NCI-H2107 (cell line): Measurements from ENCODE around the gene LMAN2.
"Not testable (repeated sequence)": the region's sequence is repeated elsewhere in the genome, so short reads cannot be mapped to it uniquely, and the experiment has no call there.

Experiments
- DNase-seq: peaks from one replicate; lab custom pipeline; 2025; lab: John Stamatoyannopoulos, UW

The LMAN2 gene

GRCh38 chr5:177306674-177307543 is 44.6 kb downstream of the LMAN2 start:
- DNase-seq, result no peak

GRCh38 chr5:177306103-177306640 is 45.3 kb downstream of the LMAN2 start:
- not testable (repeated sequence) for DNase-seq

DNA sequence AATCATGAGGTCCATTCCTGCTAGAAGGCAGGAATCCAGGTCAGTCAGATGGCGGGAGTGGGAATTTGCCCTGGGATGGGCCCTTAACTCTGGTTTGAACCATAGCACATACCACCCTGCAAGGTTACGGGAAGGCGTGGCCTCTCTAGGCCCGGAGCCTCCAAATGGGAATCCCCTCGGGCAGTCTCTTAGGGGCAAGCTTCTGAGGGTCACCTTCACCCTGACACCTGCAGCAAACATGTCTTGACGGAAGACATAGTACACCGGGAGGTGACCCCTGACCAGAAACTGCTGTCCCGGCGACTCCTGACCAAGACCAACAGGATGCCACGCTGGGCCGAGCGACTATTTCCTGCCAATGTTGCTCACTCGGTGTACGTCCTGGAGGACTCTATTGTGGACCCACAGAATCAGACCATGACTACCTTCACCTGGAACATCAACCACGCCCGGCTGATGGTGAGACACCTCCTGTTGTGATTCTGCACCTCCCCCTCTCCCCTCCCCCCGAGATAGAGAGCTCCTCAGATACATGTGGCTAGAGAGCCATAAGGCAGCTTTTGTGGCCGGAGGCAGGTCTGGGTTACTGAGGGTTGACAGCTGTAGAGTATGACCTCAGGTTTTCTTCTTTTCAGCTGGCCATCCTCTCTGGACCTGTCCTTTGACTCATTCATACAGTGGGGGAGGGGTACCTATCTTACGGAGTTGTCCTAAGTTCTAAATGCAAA is 46.9 kb downstream of the LMAN2 start:
- DNase-seq, result no peak

GRCh38 chr5:177303925-177304391 is 47.5 kb downstream of the LMAN2 start:
- DNase-seq, result no peak

DNA sequence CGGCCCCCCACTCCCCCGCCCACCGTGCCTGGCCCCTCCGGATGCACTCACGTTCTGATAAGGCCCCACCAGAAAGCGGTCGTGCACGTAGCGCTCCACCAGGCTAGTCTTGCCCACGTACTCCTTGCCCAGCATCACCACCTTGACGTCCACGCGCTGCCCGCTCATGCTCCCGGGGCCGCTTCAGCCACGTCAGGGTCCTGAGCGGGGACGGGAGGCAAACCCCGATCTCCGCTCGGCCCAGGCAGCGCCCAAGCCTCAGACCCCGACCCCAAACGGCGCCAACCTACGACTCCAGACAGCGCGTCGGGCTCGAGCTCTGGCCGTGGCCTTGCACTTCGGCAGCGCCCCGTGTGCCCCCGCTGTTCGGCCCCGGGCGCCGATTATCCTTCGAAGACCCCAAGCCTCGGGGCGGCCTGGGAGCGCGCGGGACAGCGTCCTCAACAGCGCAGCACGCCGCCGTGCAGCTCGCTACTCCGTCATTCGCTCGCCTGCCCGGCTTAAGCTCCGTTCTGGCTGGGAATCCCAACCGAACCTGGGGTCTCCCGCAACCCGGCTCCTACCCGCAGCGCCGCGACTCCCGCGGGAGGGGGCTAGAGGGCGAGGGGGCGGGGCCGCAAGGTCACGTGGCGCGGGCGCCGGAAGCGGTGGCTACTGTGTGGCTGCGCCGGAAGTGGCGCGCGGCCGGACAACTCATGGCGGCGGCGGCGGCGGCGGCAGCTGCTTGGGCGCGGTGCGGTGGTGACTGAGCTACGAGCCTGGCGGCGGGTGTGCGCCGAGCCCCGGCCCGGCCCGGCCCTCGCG is 48.1 kb downstream of the LMAN2 start, which contains the start of the genes PRELID1 and RAB24:
TSS of gene PRELID1 (plus strand) at position 679 of the 804 bp plus-strand sequence. CDS start 187 bp downstream, outside the sequence.
TSS of gene RAB24 (minus strand) at position 599 of the 804 bp plus-strand sequence. CDS start at position 168, 431 bp downstream.
- DNase-seq, result peak; percentile 35

DNA sequence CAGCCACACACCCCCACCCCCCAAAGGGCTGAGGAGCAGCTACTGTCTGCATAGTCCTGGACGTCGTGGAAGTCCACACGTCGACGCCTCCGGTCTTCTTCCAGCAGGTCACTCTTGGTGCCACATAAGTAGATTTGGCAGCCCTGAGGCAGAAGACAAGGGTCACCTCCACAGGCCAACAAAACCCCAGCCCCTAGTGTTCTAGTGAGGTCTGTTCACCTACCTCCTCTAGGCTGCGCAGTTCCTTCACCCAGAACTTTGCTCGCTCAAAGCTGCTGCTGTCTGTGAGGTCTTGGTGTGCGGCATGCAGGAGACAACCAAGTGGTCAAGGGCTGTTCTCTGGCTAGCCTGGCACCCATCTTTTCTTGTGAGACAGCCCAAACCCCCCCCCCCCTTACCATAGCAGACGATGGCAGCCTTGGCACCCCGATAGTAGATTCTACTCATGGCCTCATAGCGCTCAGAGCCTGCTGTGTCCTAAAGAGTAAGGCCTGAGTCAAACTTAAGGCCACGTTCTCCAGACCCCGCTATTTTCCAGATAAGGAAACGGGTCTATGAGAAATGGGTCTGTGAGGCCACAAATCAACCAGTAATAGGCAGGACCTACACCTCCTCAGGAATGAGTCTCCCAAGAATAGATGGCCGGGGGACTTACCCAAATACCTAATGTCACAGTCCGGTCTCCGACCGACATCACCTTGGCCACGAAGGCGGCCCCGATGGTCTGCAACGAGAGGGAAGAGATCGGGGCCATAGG is 48.9 kb downstream of the LMAN2 start:
- no peak for DNase-seq

DNA sequence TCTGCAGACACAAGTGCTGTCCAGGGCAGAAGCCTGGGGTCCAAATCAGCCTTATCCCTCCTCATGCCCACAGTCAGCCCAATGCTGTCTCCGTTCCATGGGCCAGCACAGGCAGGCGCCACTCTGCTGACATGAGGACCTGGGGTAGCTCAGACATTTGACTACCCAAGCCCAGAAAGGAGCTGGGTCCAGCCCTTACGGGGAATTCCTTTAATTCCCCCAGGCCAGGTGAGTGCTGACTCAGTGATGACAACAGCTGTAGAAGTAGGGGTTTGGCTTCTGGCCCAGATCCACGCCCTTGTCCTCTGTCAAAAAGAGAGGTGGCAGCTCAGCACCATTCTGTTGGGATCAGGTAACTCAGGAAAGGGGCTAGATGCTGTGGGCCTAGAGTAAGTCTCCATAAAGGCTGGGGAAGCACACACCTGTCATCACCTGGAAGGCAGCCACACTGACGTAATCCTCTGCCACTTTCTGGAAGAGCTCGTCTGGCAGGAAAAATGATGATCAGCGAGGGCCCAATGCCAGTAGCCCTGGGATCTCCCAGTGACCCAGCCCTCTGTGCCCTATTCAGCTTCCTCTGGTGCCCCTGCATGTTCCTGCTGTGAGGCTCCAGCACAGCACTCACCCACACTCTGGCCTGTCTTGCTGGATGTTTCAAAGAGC is 49.8 kb downstream of the LMAN2 start:
- peak; percentile 56 for DNase-seq

DNA sequence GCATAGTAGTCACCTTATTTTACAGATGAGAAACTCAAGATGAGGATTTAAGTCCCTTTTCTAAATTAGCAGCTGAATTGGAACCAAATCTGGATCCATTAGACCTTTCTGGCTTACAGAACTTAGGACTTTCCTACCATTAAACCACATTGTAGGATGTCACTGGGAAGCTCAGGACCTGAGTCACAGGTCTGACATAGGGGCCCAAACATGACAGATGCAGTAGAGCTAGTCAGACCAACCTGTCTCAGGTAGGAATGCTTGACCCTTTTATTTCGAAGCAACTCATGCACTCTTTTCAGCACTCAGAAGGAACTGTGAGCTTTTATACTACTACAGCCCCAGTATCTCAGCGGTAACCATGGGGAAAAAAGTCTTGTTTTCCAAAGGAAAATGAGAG is 50.5 kb downstream of the LMAN2 start:
- DNase-seq, result no peak

DNA sequence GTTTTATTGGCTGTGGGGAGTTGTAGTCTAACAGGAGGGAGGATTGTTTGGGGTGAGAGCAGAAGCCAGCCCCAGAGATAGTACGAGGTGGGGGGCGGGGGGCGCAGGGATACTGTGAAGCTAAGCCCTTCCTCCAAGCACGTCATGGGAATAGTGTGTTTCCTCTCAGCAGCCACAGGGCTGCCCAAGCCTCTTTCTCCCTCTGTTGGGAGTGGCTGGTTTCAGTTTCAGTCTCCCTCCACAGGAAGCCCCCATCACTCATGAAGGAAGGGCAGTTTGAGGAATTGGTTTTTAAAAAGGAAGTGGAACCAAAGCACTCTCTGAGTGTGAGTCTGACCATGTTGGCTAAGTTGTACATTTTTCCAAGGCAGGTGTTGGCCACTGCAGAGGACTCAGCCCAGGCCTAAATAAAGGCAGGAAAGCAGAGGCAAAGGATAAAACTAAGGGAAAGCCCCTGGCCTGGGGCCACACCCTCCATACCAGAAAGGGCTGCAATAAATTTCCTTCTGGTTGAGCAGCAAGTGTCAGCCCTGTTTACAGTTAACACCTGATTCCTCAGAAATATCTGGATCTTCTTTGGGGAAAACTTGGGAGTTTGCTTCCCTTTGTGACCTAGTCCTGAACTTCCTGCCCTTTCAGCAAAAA is 51.1 kb downstream of the LMAN2 start:
- DNase-seq, result no peak

GRCh38 chr5:177299697-177300096 is 51.8 kb downstream of the LMAN2 start:
- DNase-seq, result no peak

DNA sequence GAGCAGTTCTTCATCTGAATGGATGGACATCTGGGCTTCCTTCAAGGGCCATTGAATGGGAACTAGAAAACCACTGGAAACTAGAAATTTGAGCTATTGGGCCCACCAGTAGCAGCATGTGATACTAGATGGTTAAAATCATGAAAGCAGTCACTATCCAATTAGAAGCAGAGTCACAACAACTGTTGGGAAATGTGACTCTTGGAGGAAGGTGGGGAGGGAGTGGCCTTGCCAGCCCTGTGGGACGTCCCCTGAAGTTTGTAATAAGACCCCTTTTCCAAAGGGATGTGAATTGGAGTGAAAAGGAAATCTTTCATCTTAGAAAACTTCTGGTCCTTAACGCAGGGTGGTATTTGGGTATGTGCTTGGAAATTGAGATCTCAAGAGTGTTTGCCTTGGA is 53.5 kb downstream of the LMAN2 start:
- no peak for DNase-seq

DNA sequence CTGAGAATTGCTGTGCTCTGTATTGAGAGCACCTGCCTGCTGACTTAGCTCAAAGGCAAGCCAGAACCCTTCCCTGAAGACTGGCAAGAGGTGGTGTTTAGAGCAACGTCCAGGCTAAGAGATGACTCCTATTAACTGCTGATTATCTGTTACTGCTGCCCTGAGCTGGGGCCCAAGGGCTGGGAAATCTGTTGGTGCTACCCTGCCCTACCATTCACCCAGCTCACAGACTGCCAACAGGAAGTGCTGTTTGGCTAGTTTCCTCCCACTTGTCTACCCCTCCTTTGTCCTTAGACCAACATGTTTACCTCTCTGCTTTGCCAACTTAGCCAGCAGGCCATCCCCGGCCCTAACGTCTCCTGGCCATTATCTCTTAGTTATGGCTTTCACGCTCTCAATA is 54.9 kb downstream of the LMAN2 start:
- no peak for DNase-seq

- no peak for DNase-seq
Measured at GRCh38 chr5:177295924-177296323, 55.5 kb downstream of the LMAN2 start.

DNA sequence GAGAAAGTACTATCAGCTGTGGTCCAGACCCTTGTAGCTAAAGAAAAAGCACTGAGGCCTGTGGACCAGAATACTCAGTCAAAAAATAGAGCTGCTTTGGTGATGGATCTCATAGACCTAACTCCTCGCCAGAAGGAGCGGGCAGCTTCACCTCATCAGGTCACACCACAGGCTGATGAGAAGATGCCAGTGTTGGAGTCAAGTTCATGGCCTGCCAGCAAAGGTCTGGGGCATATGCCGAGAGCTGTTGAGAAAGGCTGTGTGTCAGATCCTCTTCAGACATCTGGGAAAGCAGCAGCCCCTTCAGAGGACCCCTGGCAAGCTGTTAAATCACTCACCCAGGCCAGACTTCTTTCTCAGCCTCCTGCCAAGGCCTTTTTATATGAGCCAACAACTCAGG is 56.8 kb downstream of the LMAN2 start:
- no peak for DNase-seq

DNA sequence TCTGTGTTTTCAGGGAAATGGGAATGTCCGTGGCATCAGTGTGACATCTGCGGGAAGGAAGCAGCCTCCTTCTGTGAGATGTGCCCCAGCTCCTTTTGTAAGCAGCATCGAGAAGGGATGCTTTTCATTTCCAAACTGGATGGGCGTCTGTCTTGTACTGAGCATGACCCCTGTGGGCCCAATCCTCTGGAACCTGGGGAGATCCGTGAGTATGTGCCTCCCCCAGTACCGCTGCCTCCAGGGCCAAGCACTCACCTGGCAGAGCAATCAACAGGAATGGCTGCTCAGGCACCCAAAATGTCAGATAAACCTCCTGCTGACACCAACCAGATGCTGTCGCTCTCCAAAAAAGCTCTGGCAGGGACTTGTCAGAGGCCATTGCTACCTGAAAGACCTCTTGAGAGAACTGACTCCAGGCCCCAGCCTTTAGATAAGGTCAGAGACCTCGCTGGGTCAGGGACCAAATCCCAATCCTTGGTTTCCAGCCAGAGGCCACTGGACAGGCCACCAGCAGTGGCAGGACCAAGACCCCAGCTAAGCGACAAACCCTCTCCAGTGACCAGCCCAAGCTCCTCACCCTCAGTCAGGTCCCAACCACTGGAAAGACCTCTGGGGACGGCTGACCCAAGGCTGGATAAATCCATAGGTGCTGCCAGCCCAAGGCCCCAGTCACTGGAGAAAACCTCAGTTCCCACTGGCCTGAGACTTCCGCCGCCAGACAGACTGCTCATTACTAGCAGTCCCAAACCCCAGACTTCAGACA is 57.5 kb downstream of the LMAN2 start:
- no peak for DNase-seq

DNA sequence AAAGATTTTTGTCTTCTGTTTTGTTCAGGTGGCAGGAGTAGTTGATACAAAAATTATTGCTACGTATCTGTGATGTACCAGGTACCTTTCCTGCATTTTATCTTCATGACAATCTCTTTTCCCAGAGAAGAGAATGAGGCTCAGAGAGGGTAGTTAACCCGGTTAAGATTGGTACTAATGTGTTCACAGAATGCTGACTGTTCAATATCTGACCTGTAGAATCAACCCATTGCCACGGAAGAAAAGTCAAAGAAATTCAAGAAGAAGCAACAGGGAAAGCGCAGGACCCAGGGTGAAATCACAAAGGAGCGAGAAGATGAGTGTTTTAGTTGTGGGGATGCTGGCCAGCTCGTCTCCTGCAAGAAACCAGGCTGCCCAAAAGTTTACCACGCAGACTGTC is 59.7 kb downstream of the LMAN2 start:
- DNase-seq, result no peak

DNA sequence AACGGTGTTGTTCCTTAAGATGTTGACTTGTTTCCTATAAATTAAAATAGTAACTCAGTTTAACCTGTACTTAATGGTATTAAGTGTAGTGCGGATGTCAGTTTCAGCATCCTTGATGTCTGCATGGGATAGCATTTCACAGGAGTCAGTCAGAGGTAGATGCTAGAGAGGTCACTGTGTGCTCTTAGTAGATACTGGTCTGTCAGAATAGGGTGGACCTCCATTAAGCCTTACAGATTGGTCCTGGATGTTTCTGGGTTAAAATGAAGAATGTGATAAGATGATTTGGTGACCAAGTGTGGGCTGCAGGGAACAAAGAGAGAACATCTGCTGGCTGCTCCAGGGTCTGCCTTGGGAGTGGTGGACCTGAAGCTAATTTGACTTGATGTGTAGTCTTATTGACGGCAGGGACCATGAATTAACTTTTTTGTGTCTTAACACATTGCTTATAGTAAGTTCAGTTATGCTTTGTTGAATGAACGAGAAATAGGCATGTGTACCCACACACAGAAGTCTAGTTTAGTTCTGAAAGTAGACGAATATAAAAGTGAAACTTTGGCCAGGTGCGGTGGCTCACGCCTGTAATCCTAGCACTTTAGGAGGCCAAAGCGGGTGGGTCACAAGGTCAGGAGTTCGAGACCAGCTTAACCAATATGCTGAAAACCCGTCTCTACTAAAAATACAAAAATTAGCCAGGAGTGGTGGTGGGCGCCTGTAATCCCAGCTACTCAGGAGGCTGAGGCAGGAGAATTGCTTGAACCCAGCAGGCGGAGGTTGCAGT is 60.5 kb downstream of the LMAN2 start:
- DNase-seq, result no peak

DNA sequence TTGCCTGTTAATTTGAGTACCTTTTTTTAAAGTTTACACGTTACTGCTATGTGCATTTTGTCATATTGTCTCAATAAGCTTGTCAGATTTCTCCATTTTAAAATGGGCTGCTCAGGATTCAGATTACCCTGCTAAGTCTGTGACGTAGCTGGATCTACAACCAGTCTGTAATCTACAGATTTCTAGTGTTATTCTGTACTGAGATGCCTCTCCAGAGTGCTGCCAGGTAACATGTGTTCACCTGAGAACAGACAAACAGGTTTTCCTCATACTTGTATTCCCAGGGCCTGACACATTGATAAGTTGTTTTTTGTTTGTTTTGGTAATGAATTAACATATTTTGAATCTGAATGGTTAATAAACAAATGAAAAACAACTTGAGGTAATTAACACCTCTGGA is 63.3 kb downstream of the LMAN2 start:
- no peak for DNase-seq
